Adipocyte (in vitro differentiated cells): ENCODE results near the gene OPALIN.

Source experiments
- DNase-seq: peaks from one replicate; pipeline ENCODE4 v3.0.0-alpha.2; 2015; ENCODE audit warnings: low read depth
- H3K27me3 ChIP-seq: replicated peaks from 2 replicates; pipeline ENCODE4 v1.7.0; 2013; ENCODE audit warnings: mild to moderate bottlenecking, low read length, moderate library complexity; ENCODE audit not compliant: control insufficient read depth, insufficient read depth
- H3K36me3 ChIP-seq: 2 replicates; pipeline ENCODE4 v1.7.0; 2013; ENCODE audit warnings: low read length, mild to moderate bottlenecking, moderate library complexity; ENCODE audit not compliant: control insufficient read depth, insufficient read depth, severe bottlenecking
- H3K4me1 ChIP-seq: 2 replicates; pipeline ENCODE4 v1.7.0; 2013; ENCODE audit warnings: mild to moderate bottlenecking, low read length, moderate library complexity; ENCODE audit not compliant: control insufficient read depth, insufficient read depth
- H3K4me3 ChIP-seq: 2 replicates; pipeline ENCODE4 v1.7.0; 2013; ENCODE audit warnings: mild to moderate bottlenecking, low read length, moderate library complexity
- H3K9ac ChIP-seq: 2 replicates; pipeline ENCODE4 v1.7.0; 2013; ENCODE audit warnings: mild to moderate bottlenecking, low read length, moderate library complexity
- H3K9me3 ChIP-seq: 2 replicates; pipeline ENCODE4 v1.7.0; 2013; ENCODE audit warnings: mild to moderate bottlenecking, low read length, moderate library complexity; ENCODE audit not compliant: control insufficient read depth

OPALIN gene

DNA sequence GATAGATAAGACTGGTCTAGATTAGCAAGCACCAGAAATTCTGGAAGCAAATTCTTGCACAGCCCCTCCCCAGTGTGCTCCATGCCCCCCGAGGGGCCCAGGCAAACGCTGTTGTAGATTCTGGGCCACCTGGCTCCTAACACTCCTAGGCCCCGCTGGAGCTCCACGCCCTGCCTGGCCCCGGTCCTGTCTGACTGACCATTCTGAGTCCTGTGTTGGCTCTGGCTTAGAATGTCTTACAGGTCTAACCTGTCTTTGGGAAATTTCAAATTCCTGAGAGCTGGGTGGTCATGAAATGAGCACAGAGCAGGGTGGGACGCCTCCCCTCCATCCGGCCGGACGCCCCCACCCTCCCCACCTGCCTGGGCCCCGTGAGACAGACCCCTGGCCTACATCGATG, 12.6 kb upstream of the OPALIN start:
- no peaks in the 10 kb centered on the region for H3K9me3 ChIP-seq
- H3K36me3 ChIP-seq = no peaks in the 10 kb centered on the region
- H3K9ac ChIP-seq = no peak overlapping the region
- no peaks in the 10 kb centered on the region for H3K4me1 ChIP-seq
- no peak for DNase-seq
- peaks cover 18% of the 10 kb centered on the region for H3K27me3 ChIP-seq
- no peak overlapping the region for H3K4me3 ChIP-seq

DNA sequence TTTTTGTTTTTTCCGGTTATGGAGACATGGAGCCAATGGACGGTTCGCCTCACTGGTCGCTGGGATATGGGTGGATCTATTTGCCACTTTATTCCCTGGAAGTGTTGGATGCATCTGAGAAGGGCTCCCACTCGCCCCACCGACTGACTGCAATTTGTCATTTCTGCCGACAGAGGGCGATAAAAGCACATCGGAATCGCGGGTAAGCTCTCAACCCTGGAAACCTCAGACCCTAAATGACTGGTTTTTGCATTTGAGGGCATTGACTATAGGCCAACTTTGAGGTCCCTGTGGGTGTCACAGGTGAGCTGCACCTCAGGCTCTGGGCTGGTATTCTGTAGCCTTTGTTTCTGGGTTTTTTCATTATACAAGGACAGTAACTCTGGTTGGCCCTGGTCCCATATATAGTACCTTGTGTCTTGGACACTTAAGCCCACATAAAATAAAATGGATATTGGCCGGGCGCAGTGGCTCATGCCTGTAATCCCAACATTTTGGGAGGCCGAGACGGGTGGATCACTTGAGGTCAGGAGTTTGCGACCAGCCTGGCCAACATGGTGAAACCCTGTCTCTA, 11.9 kb upstream of the OPALIN start:
- peak; percentile 75 for DNase-seq
- Histone ChIP-seq H3K27me3 (peaks cover 18% of the 10 kb centered on the region), H3K9ac (no peak overlapping the region), H3K9me3 (no peaks in the 10 kb centered on the region), H3K4me1 (no peaks in the 10 kb centered on the region), H3K4me3 (no peak overlapping the region), H3K36me3 (no peaks in the 10 kb centered on the region)

DNA sequence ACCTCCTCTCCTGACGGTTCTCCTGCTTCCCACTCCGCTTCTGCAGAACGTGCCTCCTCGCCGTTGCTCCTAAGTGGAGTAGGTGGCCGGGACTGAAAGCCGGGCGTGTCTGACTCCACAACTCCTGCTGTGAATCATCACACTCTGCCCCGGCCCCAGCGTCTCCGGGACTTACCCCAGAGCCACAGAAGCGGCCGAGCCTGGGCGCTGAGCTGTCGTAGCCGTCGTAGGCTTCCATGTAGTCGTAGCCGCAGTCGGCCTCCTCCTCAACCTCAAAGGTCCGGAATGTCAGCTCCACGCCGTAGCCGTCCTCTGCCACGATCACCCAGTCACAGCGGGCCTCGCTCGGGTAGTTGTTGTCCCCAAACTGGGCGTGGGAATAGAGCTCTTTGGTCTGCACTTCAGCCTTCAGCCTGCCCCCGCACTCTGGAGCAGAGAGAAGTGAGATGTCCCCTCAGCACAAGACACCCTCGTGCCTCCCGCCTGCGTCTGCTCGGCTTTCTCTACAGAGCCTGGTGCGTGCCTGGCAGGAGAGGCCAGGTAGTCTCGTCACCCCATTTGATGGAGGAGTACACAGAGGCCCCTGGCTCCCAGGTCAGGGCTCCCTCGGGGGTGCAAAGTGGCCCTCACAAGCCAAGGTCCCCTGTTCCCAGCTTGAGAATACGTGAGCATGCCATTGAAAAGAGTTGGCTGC, 11.2 kb upstream of the OPALIN start:
- Histone ChIP-seq H3K9ac (no peak overlapping the region), H3K4me1 (no peaks in the 10 kb centered on the region), H3K9me3 (no peaks in the 10 kb centered on the region), H3K36me3 (no peaks in the 10 kb centered on the region), H3K4me3 (no peak overlapping the region), H3K27me3 (peaks cover 18% of the 10 kb centered on the region)
- DNase-seq = no peak

DNA sequence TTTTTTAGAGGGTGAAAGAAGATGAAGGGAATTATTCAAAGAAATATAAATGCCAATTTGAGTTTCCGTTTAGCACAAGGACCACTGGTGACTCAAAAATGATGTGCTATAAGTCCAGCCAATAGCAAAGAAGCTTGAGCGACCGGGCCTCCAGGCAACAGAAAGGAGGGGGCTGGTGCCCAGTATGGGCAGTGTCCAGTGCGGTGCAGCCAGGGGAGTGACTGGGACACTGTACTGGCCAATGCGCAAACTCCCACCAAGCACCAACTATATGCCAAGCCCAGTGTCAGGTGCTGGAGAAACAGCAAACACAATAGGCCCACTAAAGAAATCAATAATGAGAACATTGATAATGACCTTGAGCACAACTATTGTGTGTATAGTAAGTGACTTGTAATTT, 10.2 kb upstream of the OPALIN start:
- Histone ChIP-seq H3K9me3 (no peaks in the 10 kb centered on the region), H3K27me3 (peaks cover 14% of the 10 kb centered on the region), H3K4me3 (no peak overlapping the region), H3K4me1 (no peaks in the 10 kb centered on the region), H3K9ac (no peak overlapping the region), H3K36me3 (no peaks in the 10 kb centered on the region)
- no peak for DNase-seq

DNA sequence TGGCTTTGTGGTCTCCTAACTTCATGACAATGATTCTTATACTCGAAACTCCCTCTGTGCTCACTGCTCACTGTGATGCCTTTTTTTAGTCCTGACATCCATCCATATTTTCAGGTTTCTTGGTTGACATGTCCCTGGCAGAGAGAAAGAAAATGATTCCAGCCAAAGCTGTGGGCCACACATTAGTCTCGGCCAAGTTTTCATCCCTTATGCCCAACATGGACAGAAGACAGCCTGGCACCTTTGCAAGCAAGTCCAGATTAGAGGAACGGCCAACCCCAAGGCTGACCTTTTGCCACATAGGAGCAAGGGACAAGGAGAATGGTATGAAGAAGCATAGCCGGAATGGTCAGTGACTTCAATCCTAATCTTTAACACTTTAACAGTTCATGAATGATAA, 8.7 kb upstream of the OPALIN start:
- Histone ChIP-seq H3K4me1 (no peaks in the 10 kb centered on the region), H3K9me3 (peaks cover 3% of the 10 kb centered on the region), H3K9ac (no peak overlapping the region), H3K4me3 (no peak overlapping the region), H3K36me3 (no peaks in the 10 kb centered on the region), H3K27me3 (peaks cover 21% of the 10 kb centered on the region)
- DNase-seq = no peak

DNA sequence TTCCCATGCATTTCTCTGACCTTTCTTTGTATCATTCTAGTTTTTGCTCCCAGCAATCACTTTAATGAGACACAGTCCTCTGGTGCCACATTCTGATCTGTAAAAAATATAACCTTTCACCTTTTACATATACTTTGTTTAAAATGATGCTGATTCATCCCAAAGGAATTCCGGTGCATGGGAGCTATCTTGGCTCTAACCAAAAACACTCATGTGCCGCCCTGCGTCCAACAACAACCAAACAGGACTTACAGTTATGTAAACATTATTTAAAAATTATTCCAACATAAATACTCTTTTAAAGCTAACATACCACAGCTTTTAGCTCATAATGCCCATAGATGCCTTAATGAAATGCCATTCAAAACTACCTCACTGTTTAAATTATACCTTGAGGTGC, 7.7 kb upstream of the OPALIN start:
- Histone ChIP-seq H3K9me3 (peaks cover 6% of the 10 kb centered on the region), H3K36me3 (no peaks in the 10 kb centered on the region), H3K9ac (no peak overlapping the region), H3K4me3 (no peak overlapping the region), H3K27me3 (peaks cover 26% of the 10 kb centered on the region), H3K4me1 (no peaks in the 10 kb centered on the region)
- DNase-seq = peak; percentile 63

DNA sequence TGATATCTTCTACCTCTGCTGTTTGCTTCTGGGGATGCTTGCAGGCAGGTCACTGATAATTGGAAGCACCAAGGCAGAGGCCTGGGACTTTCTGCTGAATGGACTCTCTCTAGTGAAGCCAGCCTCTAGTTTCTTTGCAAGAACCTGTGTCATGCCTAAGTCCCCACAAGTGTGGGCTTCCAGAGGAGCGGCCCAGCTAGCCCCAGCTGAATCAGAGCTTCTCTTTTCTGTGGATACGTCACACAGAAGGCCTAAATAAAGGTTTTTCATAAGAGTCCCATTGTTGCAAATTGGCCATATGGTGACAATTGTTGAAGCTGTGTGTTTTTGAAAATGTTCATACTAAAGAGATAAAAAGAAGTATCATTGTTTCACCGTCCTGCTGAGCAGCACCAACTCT, 6.8 kb upstream of the OPALIN start:
- Histone ChIP-seq H3K27me3 (peaks cover 32% of the 10 kb centered on the region), H3K36me3 (no peaks in the 10 kb centered on the region), H3K4me3 (no peak overlapping the region), H3K9me3 (peaks cover 6% of the 10 kb centered on the region), H3K9ac (no peak overlapping the region), H3K4me1 (no peaks in the 10 kb centered on the region)
- DNase-seq = no peak

DNA sequence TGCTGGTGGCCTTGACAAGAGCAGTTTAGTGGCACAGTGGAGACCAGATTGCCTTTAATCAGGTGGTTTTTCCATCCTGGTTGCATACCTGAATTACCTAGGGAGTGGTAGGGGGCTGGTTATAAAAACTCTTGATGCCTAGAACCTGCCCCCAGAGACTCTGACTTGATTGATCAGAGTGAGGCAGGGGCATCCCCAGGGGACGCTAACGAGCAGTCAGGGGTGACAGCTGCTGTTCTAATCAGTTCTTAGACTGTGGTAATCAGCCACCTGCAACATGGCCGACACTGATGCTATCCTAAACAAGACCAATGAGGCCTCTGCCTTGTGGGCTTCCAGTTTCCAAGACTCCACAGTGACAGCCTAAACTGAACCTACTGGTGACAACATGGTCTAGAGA, 2.0 kb upstream of the OPALIN start:
- H3K27me3 ChIP-seq = peaks cover 51% of the 10 kb centered on the region
- no peak for DNase-seq
- no peak overlapping the region for H3K9ac ChIP-seq
- H3K4me1 ChIP-seq = no peaks in the 10 kb centered on the region
- no peak overlapping the region for H3K4me3 ChIP-seq
- peaks cover 6% of the 10 kb centered on the region for H3K9me3 ChIP-seq
- H3K36me3 ChIP-seq = no peaks in the 10 kb centered on the region

DNA sequence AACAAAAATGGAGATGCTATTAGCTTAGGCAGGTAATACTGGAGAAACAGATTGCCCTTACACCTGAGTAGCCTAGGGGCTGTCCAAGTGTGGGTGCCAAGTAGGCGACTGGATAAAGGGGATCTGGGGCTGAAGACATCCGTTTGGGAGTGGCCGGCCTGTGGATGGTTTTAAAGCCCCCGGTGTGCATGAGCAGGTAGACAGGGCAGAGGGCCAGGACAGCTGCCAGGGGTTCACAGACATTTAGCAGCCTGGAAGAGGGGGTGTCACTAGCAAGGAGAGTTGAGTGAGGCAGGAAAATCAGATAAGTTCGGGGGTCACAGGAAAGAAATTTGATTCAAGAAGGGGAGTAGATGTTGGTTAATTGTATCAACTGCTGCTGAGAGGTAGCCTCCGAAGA, 1.5 kb upstream of the OPALIN start:
- Histone ChIP-seq H3K4me1 (no peaks in the 10 kb centered on the region), H3K27me3 (peaks cover 55% of the 10 kb centered on the region), H3K9me3 (peaks cover 6% of the 10 kb centered on the region), H3K9ac (no peak overlapping the region), H3K36me3 (no peaks in the 10 kb centered on the region), H3K4me3 (no peak overlapping the region)
- DNase-seq = no peak

DNA sequence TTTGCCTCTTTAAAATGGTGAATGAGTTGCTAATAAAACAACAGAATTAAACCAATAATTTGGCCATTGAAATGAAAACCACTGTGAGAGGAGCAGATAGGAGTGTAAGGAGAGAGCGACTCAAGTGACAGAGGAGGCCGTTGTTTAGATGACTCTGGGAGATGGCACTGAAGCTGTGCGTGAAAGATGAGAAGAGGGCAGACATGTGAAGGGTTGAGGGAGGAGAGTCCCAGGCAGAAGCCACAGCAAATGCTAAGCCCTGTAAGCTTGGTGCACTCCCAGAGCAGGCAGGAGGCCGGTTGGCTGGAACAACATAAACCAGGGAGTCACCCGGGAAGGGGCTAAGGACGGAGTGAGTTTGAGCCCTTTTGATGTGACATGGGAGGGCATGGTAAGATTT, 814 bp upstream of the OPALIN start:
- H3K27me3 ChIP-seq = peaks cover 58% of the 10 kb centered on the region
- peaks cover 6% of the 10 kb centered on the region for H3K9me3 ChIP-seq
- DNase-seq = no peak
- H3K9ac ChIP-seq = no peak overlapping the region
- no peak overlapping the region for H3K4me3 ChIP-seq
- no peaks in the 10 kb centered on the region for H3K4me1 ChIP-seq
- H3K36me3 ChIP-seq = no peaks in the 10 kb centered on the region

DNA sequence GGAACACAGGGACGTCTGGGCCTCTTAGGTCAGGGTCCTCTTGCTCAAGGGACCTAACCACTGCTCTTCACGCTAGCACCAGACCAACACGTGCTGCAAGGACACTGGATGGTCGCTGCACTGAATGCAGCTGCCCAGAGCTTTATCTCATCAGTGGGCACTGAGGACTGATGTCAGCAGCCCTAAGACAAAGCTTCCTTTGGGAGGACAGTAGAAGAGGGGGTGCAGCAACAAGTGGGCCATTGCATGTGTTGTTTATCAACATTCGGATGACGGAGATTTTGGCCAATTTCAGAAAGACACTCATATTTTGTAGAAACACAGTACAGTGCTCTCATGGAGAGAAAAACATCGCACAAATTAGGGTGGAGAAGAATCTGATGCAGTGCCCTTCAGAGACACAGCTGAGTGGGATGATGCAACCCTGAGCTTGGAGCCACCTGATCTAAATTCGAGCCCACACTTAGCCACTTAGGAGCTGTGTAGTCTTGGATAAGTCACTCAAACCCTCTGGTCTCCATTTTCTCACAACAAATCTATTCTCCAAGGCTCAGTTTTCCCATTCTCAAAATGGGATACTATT, 1.7 kb downstream of the OPALIN start:
- H3K9ac ChIP-seq = no peak overlapping the region
- no peak overlapping the region for H3K4me3 ChIP-seq
- DNase-seq = no peak
- H3K4me1 ChIP-seq = no peaks in the 10 kb centered on the region
- H3K9me3 ChIP-seq = peaks cover under 1% of the 10 kb centered on the region
- peaks cover 51% of the 10 kb centered on the region for H3K27me3 ChIP-seq
- no peaks in the 10 kb centered on the region for H3K36me3 ChIP-seq
